Mucosa of stomach (tissue), 1 donor: ENCODE measurements around the gene MYL3.

Source experiments
- H3K27me3 ChIP-seq: one replicate; pipeline ENCODE4 v1.7.0; 2013; ENCODE audit warnings: mild to moderate bottlenecking, low read length; ENCODE audit not compliant: control insufficient read depth, insufficient read depth
- H3K36me3 ChIP-seq: one replicate; pipeline ENCODE4 v1.7.0; 2013; ENCODE audit warnings: low read length; ENCODE audit not compliant: control insufficient read depth, insufficient read depth
- H3K4me1 ChIP-seq: one replicate; pipeline ENCODE4 v1.7.0; 2013; ENCODE audit warnings: mild to moderate bottlenecking, low read length; ENCODE audit not compliant: control insufficient read depth, insufficient read depth
- H3K4me3 ChIP-seq: one replicate; pipeline ENCODE4 v1.7.0; 2013; ENCODE audit warnings: low read length
- H3K9ac ChIP-seq: one replicate; pipeline ENCODE4 v1.7.0; 2013; ENCODE audit warnings: mild to moderate bottlenecking, low read length, moderate library complexity
- H3K9me3 ChIP-seq: one replicate; pipeline ENCODE4 v1.7.0; 2013; ENCODE audit warnings: mild to moderate bottlenecking, low read length, moderate library complexity; ENCODE audit not compliant: control insufficient read depth
- donor health status: Pancreatic carcinoma.

The MYL3 gene

GRCh38 chr3:46858456-46858855 lies 4.8 kb downstream of the MYL3 start:
- Histone ChIP-seq H3K27me3 (peaks cover 5% of the 10 kb centered on the region), H3K4me3 (no peak overlapping the region), H3K4me1 (no peaks in the 10 kb centered on the region), H3K9ac (no peak overlapping the region), H3K36me3 (no peaks in the 10 kb centered on the region), H3K9me3 (no peaks in the 10 kb centered on the region)

- peaks cover 5% of the 10 kb centered on the region for H3K27me3 ChIP-seq
- H3K36me3 ChIP-seq: no peaks in the 10 kb centered on the region
- H3K9ac ChIP-seq: no peak overlapping the region
- H3K9me3 ChIP-seq: no peaks in the 10 kb centered on the region
- no peak overlapping the region for H3K4me3 ChIP-seq
- no peaks in the 10 kb centered on the region for H3K4me1 ChIP-seq
Measured at GRCh38 chr3:46857485-46858341, 5.5 kb downstream of the MYL3 start.

- no peak overlapping the region for H3K9ac ChIP-seq
- no peaks in the 10 kb centered on the region for H3K4me1 ChIP-seq
- no peaks in the 10 kb centered on the region for H3K36me3 ChIP-seq
- H3K4me3 ChIP-seq: no peak overlapping the region
- no peaks in the 10 kb centered on the region for H3K9me3 ChIP-seq
- H3K27me3 ChIP-seq: peaks cover 5% of the 10 kb centered on the region
Measured at GRCh38 chr3:46856576-46857471, 6.4 kb downstream of the MYL3 start.

GRCh38 chr3:46854555-46854991 lies 8.7 kb downstream of the MYL3 start:
- Histone ChIP-seq H3K4me3 (no peak overlapping the region), H3K9me3 (no peaks in the 10 kb centered on the region), H3K27me3 (peaks cover 5% of the 10 kb centered on the region), H3K36me3 (no peaks in the 10 kb centered on the region), H3K9ac (no peak overlapping the region), H3K4me1 (no peaks in the 10 kb centered on the region)

- H3K4me3 ChIP-seq: no peak overlapping the region
- H3K36me3 ChIP-seq: no peaks in the 10 kb centered on the region
- H3K27me3 ChIP-seq: peaks cover 5% of the 10 kb centered on the region
- no peaks in the 10 kb centered on the region for H3K4me1 ChIP-seq
- H3K9me3 ChIP-seq: no peaks in the 10 kb centered on the region
- no peak overlapping the region for H3K9ac ChIP-seq
Measured at GRCh38 chr3:46853441-46854415, 9.5 kb downstream of the MYL3 start.

- Histone ChIP-seq H3K27me3 (peaks cover 5% of the 10 kb centered on the region), H3K4me3 (no peak overlapping the region), H3K4me1 (no peaks in the 10 kb centered on the region), H3K36me3 (no peaks in the 10 kb centered on the region), H3K9ac (no peak overlapping the region), H3K9me3 (no peaks in the 10 kb centered on the region)
Measured at GRCh38 chr3:46852839-46853355, 10.3 kb downstream of the MYL3 start.

GRCh38 chr3:46852334-46852720 lies 10.9 kb downstream of the MYL3 start:
- Histone ChIP-seq H3K27me3 (peaks cover 5% of the 10 kb centered on the region), H3K4me1 (no peaks in the 10 kb centered on the region), H3K36me3 (no peaks in the 10 kb centered on the region), H3K9ac (no peak overlapping the region), H3K4me3 (no peak overlapping the region), H3K9me3 (no peaks in the 10 kb centered on the region)

- Histone ChIP-seq H3K9me3 (no peaks in the 10 kb centered on the region), H3K36me3 (no peaks in the 10 kb centered on the region), H3K9ac (no peak overlapping the region), H3K4me3 (no peak overlapping the region), H3K4me1 (peaks cover under 1% of the 10 kb centered on the region), H3K27me3 (peaks cover 3% of the 10 kb centered on the region)
Measured at GRCh38 chr3:46851364-46852333, 11.6 kb downstream of the MYL3 start.

GRCh38 chr3:46850468-46850779 lies 12.8 kb downstream of the MYL3 start:
- peaks cover 8% of the 10 kb centered on the region for H3K27me3 ChIP-seq
- no peak overlapping the region for H3K4me3 ChIP-seq
- no peak overlapping the region for H3K9ac ChIP-seq
- H3K4me1 ChIP-seq: peaks cover 10% of the 10 kb centered on the region
- no peaks in the 10 kb centered on the region for H3K36me3 ChIP-seq
- H3K9me3 ChIP-seq: no peaks in the 10 kb centered on the region

- no peaks in the 10 kb centered on the region for H3K9me3 ChIP-seq
- H3K4me1 ChIP-seq: peaks cover 13% of the 10 kb centered on the region
- peaks cover 14% of the 10 kb centered on the region for H3K27me3 ChIP-seq
- H3K9ac ChIP-seq: no peak overlapping the region
- H3K36me3 ChIP-seq: no peaks in the 10 kb centered on the region
- no peak overlapping the region for H3K4me3 ChIP-seq
Measured at GRCh38 chr3:46849686-46850467, 13.4 kb downstream of the MYL3 start.
